Hepatocyte (in vitro differentiated cells): ENCODE measurements around the gene MED13L.

Experiments used
- EZH2 ChIP-seq: fragments of 200-600 bp; sonication (generic); IDR thresholded peaks from 2 replicates; pipeline ENCODE4 v1.6.1; 2016; ENCODE audit warnings: antibody characterized with exemption, mild to moderate bottlenecking, borderline replicate concordance
- EZH2phosphoT487 ChIP-seq: fragments of 200-600 bp; sonication (generic); IDR thresholded peaks from one replicate; pipeline ENCODE4 v1.6.1; 2018; ENCODE audit warnings: antibody characterized with exemption, mild to moderate bottlenecking, low read depth, moderate library complexity; ENCODE audit not compliant: unreplicated experiment, severe bottlenecking
- TF ChIP-seq, protein P1 (sequence below): fragments of 200-600 bp; sonication (generic); IDR thresholded peaks from 2 replicates; pipeline ENCODE4 v1.5.1; 2016; ENCODE audit warnings: antibody characterized with exemption, mild to moderate bottlenecking; ENCODE audit not compliant: poor library complexity

DNA sequence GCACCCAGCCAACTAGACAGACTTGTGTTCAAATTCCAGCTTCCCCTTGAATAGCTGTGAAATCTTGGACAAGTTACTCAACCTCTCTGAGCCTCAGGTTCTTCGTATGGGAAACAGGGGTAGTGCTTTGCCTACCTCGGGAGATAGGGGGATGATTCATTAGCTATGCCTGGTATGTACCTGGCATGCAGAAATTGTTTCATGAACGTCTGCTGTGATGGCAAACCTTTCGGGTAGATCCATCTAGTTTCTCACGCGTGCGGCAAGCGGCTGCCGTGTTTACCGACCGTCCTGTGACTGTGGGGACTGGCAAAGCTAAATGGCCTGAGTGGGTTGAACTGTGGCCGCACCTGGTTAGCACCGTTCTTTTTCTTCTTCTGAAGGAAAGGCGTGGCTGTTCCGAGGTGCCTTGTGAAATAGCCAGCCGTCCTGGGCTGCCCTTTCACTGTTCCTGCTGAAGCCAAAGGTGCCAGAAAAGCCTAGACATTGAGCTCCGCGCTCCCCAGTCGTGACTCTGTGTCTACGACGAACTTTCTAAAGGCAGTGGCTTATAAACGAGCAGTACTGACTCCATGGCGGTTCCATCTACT, 40.6 kb upstream of the MED13L start:
- TF ChIP-seq, protein P1, sequence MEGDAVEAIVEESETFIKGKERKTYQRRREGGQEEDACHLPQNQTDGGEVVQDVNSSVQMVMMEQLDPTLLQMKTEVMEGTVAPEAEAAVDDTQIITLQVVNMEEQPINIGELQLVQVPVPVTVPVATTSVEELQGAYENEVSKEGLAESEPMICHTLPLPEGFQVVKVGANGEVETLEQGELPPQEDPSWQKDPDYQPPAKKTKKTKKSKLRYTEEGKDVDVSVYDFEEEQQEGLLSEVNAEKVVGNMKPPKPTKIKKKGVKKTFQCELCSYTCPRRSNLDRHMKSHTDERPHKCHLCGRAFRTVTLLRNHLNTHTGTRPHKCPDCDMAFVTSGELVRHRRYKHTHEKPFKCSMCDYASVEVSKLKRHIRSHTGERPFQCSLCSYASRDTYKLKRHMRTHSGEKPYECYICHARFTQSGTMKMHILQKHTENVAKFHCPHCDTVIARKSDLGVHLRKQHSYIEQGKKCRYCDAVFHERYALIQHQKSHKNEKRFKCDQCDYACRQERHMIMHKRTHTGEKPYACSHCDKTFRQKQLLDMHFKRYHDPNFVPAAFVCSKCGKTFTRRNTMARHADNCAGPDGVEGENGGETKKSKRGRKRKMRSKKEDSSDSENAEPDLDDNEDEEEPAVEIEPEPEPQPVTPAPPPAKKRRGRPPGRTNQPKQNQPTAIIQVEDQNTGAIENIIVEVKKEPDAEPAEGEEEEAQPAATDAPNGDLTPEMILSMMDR: no peak
- no peak for TF ChIP-seq EZH2
- no peak for TF ChIP-seq EZH2phosphoT487
